Lower leg skin (tissue), 4 donors: Measurements from ENCODE around the gene FBXW4. TPM values are rescaled to one million over a fixed set of nuclear protein-coding genes. Genes with fewer than 3 reads are reported as not detected.

Source experiments
- DNase-seq, 2 donors: peaks; one replicate each; pipeline ENCODE4 v3.0.0-alpha.2; 2019; ENCODE audit warnings: low spot score in 2 of 2
- H3K4me3 ChIP-seq: fragments of 200-600 bp; sonication (generic); 2 replicates; pipeline ENCODE4 v1.5.1; 2017; ENCODE audit warnings: mild to moderate bottlenecking, low read depth; ENCODE audit not compliant: poor library complexity, severe bottlenecking
- POLR2A ChIP-seq, 2 donors: fragments of 450-650 bp; IDR thresholded peaks; one replicate each; pipeline ENCODE4 v1.6.1; 2016 to 2017; ENCODE audit warnings: antibody characterized with exemption in 2 of 2, mild to moderate bottlenecking in 1 of 2, moderate library complexity in 1 of 2
- WGBS, 2 donors: methylation state at CpG; one replicate each; pipeline ENCODE4 v1.1.5; 2018; 5-methylcytosine and 5-hydroxymethylcytosine counted together
- intact Hi-C: fragments of 100-400 bp; cut with DNase I; formaldehyde crosslinking; loops from one replicate; pipeline ENCODE4 v1.15.0; 2023; ENCODE audit warnings: low total_unique reads
- total RNA-seq, 4 donors: library from RNA; depleted of rRNA; stranded (reverse); fragments of >200 nt; gene quantifications; one replicate each; pipeline ENCODE4 v1.1.0, GENCODE V29; 2016
- TF ChIP-seq, protein P1 (sequence below), 3 donors: fragments of 450-650 bp; IDR thresholded peaks; one replicate each; pipeline ENCODE4 v1.5.1; 2016; ENCODE audit warnings: antibody characterized with exemption in 3 of 3, mild to moderate bottlenecking in 3 of 3, moderate library complexity in 2 of 3

FBXW4 gene
- total RNA-seq, 4 donors from 2014 or later, result 51.9 to 102 (median 69.6) TPM

DNA sequence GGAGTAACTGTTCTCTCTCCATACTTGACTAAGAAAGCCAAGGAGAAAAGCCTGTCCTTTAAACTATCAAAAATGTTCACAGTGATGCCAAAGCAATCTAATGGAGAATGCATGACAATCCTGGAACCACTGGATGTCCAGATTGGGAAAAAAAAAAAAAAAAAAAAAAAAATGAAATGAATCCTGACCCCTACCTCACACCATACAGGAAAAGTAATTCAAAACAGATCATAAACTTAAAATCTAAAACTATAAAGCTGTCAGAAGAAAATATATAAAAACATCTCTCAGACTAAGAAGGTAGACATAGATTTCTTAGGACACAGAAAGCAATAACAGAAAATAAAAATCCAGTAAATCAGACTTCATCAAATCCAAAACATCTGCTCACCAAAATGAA, 18.4 kb downstream of the FBXW4 start:
- TF ChIP-seq, protein P1, sequence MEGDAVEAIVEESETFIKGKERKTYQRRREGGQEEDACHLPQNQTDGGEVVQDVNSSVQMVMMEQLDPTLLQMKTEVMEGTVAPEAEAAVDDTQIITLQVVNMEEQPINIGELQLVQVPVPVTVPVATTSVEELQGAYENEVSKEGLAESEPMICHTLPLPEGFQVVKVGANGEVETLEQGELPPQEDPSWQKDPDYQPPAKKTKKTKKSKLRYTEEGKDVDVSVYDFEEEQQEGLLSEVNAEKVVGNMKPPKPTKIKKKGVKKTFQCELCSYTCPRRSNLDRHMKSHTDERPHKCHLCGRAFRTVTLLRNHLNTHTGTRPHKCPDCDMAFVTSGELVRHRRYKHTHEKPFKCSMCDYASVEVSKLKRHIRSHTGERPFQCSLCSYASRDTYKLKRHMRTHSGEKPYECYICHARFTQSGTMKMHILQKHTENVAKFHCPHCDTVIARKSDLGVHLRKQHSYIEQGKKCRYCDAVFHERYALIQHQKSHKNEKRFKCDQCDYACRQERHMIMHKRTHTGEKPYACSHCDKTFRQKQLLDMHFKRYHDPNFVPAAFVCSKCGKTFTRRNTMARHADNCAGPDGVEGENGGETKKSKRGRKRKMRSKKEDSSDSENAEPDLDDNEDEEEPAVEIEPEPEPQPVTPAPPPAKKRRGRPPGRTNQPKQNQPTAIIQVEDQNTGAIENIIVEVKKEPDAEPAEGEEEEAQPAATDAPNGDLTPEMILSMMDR (IDR thresholded peaks at IDR 0.05), result no peak
- no peak for TF ChIP-seq POLR2A (IDR thresholded peaks at IDR 0.05)
- H3K4me3 ChIP-seq, result no peak overlapping the region
- intact Hi-C loops, result no loop called here
- DNase-seq, result no peak

DNA sequence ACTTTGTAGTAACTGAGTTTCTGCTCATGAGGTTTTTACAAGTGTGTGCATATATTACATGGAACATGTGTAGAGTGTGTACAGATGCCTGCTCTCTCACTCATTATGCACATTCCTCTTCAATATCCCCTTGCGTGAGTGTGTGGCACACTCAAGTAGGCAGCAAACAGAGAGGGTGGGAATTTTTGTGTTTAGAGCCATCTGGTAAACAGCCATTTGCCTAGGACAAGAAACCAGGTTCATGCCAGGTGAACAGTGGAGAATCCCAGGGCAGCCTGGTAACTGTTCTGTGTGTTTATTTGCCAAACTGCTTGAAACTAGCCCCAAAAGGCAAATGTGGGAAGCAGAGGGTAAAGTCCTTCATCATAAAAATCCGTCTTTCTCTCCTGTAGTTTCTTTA, 19.9 kb downstream of the FBXW4 start:
- no peak overlapping the region for H3K4me3 ChIP-seq
- intact Hi-C loops, result no loop called here
- WGBS, 2 donors, result 94 to 96% methylated on average over 2 of the region's 2 CpGs
- no peak for TF ChIP-seq POLR2A (IDR thresholded peaks at IDR 0.05)
- TF ChIP-seq, protein P1 (IDR thresholded peaks at IDR 0.05), result no peak
- no peak for DNase-seq

- no peak for TF ChIP-seq POLR2A (IDR thresholded peaks at IDR 0.05)
- TF ChIP-seq, protein P1 (IDR thresholded peaks at IDR 0.05), result no peak
- WGBS, 2 donors, result 82 to 85% methylated on average over 6 of the region's 6 CpGs
- intact Hi-C loops, result no loop called here
- H3K4me3 ChIP-seq, result no peak overlapping the region
- DNase-seq, result no peak
Measured at GRCh38 chr10:101672536-101672935, 22.4 kb downstream of the FBXW4 start.

DNA sequence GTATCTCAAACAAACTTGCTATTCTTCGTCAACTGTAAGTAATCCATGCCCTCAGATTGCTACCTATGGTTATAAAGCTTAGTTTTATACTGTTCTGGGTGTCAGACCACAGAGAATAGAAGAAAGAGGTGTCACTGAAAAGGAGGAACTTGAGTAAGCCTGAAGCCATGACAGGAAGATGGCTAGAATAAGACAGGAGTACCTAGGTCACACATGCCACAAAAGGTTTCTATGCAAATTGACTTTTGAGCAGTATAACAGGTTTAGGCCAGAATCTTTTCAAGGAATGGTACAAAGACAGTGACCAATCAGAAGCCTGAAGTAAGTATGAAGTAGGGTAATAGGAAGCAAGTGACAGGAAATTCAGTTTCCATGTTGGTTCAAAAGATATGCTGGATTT, 23.5 kb downstream of the FBXW4 start:
- DNase-seq, result no peak
- intact Hi-C loops, result no loop called here
- no peak for TF ChIP-seq POLR2A (IDR thresholded peaks at IDR 0.05)
- TF ChIP-seq, protein P1 (IDR thresholded peaks at IDR 0.05), result no peak
- WGBS, 2 donors, result 98 to 100% methylated on average over 1 of the region's 1 CpG
- H3K4me3 ChIP-seq, result no peak overlapping the region

DNA sequence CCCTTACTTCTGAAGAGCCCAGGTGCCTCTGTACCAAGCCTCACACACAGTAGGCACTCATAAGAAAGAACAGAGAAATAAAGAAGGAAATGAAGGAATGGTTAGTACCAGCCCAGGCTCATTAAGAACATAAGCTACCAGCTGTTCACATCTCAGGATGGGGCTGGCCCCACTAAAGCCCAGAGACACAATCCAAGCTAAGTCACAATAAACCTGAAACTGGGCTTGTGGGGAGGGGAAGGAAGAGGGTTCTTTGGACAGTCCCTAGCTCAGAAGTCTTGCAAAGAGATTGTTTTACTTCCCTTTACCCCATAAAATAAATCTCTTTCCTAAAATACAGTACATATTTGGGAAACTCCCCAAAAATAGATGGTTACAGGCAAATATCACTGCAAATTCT, 24.3 kb downstream of the FBXW4 start:
- no peak for DNase-seq

GRCh38 chr10:101669181-101669580, 25.8 kb downstream of the FBXW4 start:
- H3K4me3 ChIP-seq, result no peak overlapping the region
- WGBS, 2 donors, result 97 to 100% methylated on average over 2 of the region's 2 CpGs
- no peak for TF ChIP-seq POLR2A (IDR thresholded peaks at IDR 0.05)
- TF ChIP-seq, protein P1 (IDR thresholded peaks at IDR 0.05), result no peak
- DNase-seq, result no peak
- intact Hi-C loops, result no loop called here

More for the DNA sequence above, 24.3 kb downstream of the FBXW4 start:
- intact Hi-C loops, result no loop called here
- H3K4me3 ChIP-seq, result no peak overlapping the region
- no peak for TF ChIP-seq POLR2A (IDR thresholded peaks at IDR 0.05)
- TF ChIP-seq, protein P1 (IDR thresholded peaks at IDR 0.05), result no peak
